GM21390 (cell line): ENCODE measurements around the gene AR.
"Not testable (repeated sequence)": the region's sequence is repeated elsewhere in the genome, so short reads cannot be mapped to it uniquely, and the experiment has no call there.

ENCODE experiments used
- ATAC-seq: cut with Tn5 transposase; IDR thresholded peaks from one replicate; pipeline ENCODE4 v1.9.1; 2021; ENCODE audit not compliant: unreplicated experiment

Gene AR

GRCh38 chrX:67635424-67635823 is 91.6 kb downstream of the AR start:
- no peak for ATAC-seq

DNA sequence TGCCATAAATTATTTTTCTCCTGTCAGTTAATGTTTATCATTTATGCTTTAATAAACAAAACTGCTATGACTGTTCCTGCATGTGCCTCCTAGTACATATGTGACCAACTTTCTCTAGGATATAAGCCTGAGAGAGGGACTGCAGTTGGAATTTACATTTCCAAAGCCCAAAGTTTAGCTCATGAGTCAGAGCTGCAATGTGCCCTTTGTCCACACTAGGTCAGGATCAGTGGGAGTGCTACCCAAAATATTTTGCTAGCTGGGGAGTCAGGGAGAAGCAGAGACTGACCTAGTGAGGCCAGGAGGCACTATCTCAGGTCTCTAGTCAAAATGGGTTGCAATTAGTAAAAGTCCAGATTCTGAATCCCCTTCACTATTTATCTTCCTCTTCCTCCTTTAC is 92.7 kb downstream of the AR start:
- ATAC-seq: no peak

DNA sequence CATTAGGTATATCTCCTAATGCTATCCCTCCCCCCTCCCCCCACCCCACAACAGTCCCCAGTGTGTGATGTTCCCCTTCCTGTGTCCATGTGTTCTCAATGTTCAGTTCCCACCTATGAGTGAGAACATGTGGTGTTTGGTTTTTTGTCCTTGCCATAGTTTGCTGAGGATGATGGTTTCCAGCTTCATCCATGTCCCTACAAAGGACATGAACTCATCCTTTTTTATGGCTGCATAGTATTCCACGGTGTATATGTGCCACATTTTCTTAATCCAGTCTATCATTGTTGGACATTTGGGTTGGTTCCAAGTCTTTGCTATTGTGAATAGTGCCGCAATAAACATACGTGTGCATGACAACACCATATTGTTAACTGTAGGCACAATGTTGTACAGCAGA is 93.5 kb downstream of the AR start:
- not testable (repeated sequence) for ATAC-seq

DNA sequence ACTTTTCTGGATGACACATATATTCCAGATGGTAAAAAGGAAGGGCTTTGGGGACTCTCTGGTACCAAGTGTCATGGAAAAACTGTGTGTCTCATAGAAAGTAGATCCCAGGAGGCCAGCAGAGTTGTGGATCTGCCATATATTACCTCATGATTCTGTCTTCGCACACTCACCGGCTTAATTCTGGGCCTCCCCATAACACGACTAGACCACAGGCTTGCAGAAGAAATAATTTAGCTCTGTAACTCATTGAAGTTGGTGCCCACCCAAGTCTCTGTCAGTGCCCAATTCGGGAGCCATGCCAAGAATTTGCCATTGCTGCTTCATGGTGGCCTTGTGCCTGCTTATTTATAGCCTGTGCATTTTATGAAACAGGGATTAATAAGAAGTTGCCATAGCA is 104.5 kb downstream of the AR start:
- no peak for ATAC-seq

DNA sequence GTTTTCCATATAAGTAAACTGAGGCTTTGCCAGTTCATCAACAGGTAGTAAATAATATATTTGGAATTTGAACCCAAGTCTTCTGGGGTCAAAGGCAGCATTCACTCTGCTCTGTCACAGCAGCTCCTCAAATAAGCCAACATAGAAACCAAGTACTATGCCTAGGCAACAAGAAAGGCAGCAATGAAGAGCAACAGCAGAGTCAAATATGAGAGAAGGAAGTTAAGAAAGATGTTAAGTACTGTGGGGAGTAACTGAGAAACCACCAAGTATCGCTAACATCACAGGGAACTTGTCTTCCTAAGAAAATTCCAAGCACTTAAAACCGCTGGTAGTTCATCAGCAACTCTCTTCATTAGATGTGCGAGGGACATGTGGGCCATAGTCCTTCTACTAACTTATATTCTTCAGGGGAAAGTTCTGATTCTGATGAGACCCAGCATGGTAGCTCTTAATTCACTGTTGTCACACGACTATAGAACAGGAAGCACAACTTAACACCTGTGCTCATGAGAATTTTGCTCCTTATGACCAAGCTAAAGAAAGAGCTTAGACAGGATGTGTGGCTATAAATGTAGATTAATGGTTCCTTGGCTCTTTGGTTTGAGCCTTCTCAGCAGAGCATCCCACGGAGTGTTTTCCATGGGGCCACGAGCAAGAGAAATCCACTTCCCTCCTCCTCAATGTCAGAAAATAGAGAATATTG is 107.8 kb downstream of the AR start:
- no peak for ATAC-seq

DNA sequence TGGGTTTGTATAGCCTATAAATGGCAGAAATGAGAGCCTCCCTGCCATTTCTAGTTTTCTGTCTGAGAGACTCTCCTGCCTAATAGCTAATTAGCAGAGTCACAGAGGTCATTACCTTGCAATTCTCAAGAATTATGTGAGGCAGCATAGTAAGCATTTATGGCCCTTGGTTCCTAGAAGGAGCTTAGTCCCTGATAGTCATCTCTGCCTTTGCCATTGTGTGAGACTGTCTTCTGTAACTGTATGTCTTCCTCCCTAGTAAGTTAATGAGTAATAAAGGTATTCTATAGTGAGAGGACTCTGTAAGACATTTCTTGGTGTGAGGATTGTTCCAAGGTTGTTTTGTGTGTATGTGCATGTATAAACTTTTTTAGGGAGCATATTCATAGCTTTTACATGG is 108.7 kb downstream of the AR start:
- ATAC-seq: no peak

DNA sequence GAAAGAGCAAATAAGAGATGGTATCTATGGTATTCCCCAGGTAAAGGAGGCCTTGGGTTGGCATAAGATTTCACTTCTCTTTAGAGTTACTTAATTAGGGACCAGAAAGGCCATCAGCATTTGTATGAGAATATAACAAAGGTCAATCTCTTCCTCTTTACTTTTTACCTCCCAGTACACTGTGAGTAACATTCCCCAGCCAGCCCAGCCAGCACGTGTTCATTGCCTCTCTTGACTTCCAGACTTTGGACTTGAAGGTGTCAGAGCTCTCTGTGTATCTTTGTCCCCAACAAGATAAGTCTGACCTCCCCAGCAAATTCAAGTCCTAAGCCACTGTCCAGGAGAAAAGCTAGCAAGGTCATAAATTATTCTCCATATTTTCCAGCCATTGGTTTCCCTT is 110.5 kb downstream of the AR start:
- ATAC-seq: no peak

DNA sequence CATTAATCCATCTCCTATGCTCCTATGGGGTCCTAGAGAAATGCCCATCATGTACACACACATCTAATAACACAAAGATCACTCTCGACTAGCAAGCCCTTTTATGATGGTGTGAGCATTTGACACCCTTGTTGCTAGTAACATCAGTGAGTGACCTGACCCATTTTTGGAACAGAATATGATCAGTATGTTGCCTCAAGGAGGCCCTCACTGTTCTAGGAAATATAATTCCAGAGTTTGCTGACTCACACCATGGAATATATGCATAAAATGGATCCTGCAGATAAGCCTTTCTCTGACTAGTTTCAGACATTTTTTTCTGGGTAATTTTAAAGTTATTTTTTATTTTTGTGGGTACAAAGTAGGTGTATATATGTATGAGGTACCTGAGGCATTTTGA is 121.8 kb downstream of the AR start:
- ATAC-seq: no peak

- ATAC-seq: not testable (repeated sequence)
Measured at GRCh38 chrX:67670717-67671116, 126.9 kb downstream of the AR start.

- ATAC-seq: no peak
Measured at GRCh38 chrX:67673741-67674274, 130.0 kb downstream of the AR start.

DNA sequence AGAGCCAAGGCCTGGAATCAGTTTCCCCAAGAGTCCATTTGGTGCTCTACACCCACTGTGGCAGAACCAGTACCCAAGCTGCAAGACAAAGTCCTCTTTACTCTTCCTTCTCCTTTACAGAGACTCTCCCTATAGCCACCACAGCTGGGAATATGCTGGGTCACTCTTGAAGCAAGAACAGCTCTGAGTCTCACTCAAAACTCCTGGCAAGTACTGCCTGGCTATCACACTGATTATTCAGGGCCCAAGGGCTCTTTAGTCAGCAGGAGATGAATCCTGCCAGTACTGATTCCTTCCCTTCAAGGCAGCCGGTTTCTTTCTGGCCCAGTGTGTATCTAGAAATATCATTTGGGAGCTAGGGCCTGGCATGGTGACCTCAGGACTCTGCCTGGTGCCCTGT is 130.9 kb downstream of the AR start:
- ATAC-seq: no peak

DNA sequence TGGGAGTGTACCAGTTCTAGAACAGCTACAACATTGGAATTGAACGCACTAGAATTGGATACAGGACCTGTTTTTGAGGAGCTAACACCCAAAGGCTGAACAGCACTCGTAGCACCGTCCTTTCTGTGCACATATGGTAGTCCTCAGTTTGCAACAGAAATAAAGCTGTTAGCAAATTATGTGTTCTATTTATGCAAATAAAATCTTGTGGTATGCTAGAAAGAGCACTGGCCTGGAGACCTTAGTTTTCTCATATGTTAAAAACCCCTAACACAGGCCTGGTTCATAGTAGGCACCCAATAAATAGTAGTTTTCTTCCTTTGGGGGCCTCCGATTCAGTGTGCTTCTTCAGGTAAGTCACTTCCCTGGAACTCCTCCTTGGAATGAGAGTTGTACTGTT is 140.3 kb downstream of the AR start:
- ATAC-seq: no peak

DNA sequence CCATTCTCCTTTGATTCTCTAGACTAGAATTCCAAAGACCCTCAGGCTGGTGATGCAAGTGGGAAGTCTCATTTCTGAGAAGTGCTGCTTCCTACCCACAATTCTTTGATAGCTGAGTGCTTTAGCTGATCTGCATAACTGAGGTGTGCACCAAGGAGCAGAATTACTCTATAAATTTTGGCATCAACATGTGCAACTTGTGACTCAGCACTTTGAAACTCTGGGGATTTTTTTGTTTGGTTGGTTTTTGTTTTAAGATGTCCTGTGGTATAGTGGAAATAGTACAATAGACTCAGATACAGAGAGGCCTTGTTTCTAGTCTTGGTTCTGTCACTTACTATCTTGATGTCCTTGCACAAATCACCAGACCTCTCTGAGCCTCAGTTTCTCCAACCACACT is 148.4 kb downstream of the AR start:
- ATAC-seq: peak; percentile 52

GRCh38 chrX:67693928-67694327 is 150.1 kb downstream of the AR start:
- ATAC-seq: peak; percentile 49

- no peak for ATAC-seq
Measured at GRCh38 chrX:67697452-67697851, 153.6 kb downstream of the AR start.

GRCh38 chrX:67700602-67701001 is 156.8 kb downstream of the AR start:
- no peak for ATAC-seq

DNA sequence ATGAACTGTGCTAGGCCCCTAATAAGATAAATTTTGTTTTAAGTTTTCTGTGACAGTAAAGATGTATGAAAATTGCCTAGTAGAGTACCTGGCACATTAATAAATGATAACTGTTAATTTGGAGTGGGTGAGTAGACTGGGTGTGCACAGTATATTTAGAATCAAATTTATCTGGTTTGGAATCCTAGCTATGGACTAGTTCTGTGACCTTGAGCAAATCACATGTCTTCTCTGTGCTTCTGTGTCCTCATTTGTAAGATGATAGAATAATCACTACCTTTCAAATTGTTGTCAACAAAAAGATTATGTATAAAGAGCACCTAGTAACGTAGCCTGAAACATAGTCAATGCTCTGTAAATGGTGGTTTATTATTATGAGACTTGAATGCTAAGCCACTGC is 170.2 kb downstream of the AR start:
- ATAC-seq: no peak

- ATAC-seq: no peak
Measured at GRCh38 chrX:67717571-67717970, 173.8 kb downstream of the AR start.

- no peak for ATAC-seq
Measured at GRCh38 chrX:67718926-67719325, 175.1 kb downstream of the AR start.

GRCh38 chrX:67720344-67720743 is 176.5 kb downstream of the AR start:
- no peak for ATAC-seq

DNA sequence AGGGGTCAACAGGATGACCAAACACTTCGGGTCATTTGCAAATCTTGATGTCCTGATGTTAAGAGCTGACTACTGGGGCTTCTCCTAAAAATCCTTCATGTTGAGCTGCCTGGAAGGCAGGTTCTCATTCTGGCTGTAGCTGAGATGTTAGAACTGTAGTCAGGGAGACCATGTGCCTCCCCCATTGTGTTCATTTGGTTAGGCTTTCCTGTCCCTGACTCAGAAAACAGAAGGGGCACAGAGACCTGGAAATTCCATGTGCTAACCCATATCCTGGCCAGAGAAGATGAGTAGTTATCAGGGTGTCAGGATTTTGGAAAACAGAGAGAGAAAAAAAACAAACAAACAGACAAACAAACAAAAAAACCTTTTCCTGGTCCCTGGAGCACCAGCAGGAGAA is 177.5 kb downstream of the AR start:
- no peak for ATAC-seq

- ATAC-seq: no peak
Measured at GRCh38 chrX:67723580-67724351, 179.9 kb downstream of the AR start.
